Thoracic aorta (tissue), 2 donors: ENCODE data around the gene FLNC. TPM values are rescaled to one million over a fixed set of nuclear protein-coding genes. Genes with fewer than 3 reads are reported as not detected.
A peak's percentile ranks its signal among the peaks of the same experiment; 100 is the strongest.

ENCODE experiments used
- ATAC-seq: fragments of 150-250 bp; one replicate; pipeline ENCODE4 v1.8.0; 2017; ENCODE audit warnings: low read depth; ENCODE audit not compliant: insufficient number of reproducible peaks, low FRiP score
- DNase-seq: peaks from one replicate; pipeline ENCODE4 v3.0.0-alpha.2; 2020; ENCODE audit warnings: low spot score
- H3K27ac ChIP-seq, 2 donors: fragments of 200-600 bp; sonication (generic); 1 replicate in 1 of 2; 2 replicates in 1 of 2; pipeline ENCODE4 v1.5.1; 2016; ENCODE audit warnings: mild to moderate bottlenecking in 2 of 2, moderate library complexity in 2 of 2
- H3K27me3 ChIP-seq: fragments of 200-600 bp; sonication (generic); replicated peaks from 2 replicates; pipeline ENCODE4 v1.6.0; 2016; ENCODE audit warnings: mild to moderate bottlenecking; ENCODE audit not compliant: insufficient read depth
- H3K36me3 ChIP-seq: fragments of 200-600 bp; sonication (generic); one replicate; pipeline ENCODE4 v1.5.1; 2016
- H3K4me1 ChIP-seq, 2 donors: fragments of 200-600 bp; sonication (generic); 1 replicate in 1 of 2; 2 replicates in 1 of 2; pipeline versions ENCODE4 v1.5.1 to v1.6.0; 2016; ENCODE audit warnings: low read depth in 2 of 2, mild to moderate bottlenecking in 1 of 2; ENCODE audit not compliant: control insufficient read depth in 1 of 2
- H3K4me3 ChIP-seq: fragments of 200-600 bp; sonication (generic); 2 replicates; pipeline ENCODE4 v1.5.1; 2016; ENCODE audit warnings: mild to moderate bottlenecking
- H3K9me3 ChIP-seq: fragments of 200-600 bp; sonication (generic); 2 replicates; pipeline ENCODE4 v1.5.1; 2016
- total RNA-seq, 2 donors: library from RNA; depleted of rRNA; stranded (reverse); fragments of >200 nt; gene quantifications; one replicate each; pipeline versions ENCODE4 v1.1.0 to v1.2.3, GENCODE V29; 2016
- TF ChIP-seq, protein P1 (sequence below): fragments of 200-600 bp; sonication (generic); IDR thresholded peaks from one replicate; pipeline ENCODE4 v1.5.1; 2019; ENCODE audit warnings: antibody characterized with exemption

Gene FLNC
- total RNA-seq, 2 donors from 2014 or later: 157 to 273 TPM

DNA sequence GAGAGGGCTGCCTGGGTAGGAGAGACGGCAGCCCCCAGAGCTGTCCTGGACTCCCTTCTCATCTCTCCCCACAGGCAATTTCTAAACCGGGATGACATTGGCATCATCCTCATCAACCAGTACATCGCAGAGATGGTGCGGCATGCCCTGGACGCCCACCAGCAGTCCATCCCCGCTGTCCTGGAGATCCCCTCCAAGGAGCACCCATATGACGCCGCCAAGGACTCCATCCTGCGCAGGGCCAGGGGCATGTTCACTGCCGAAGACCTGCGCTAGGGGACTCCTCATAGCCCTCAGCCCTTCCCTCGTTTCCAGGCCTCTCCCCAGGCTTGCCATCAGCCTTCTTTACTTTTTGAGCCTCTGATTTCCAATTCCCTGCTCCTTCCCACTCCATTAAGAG is 35.1 kb downstream of the FLNC start:
- no peaks in the 10 kb centered on the region for H3K9me3 ChIP-seq
- H3K27ac ChIP-seq: no peak overlapping the region
- no peak for DNase-seq
- peaks cover 14 to 33% of the 10 kb centered on the region in 2 donors for H3K4me1 ChIP-seq
- no peak for ATAC-seq
- TF ChIP-seq, protein P1, sequence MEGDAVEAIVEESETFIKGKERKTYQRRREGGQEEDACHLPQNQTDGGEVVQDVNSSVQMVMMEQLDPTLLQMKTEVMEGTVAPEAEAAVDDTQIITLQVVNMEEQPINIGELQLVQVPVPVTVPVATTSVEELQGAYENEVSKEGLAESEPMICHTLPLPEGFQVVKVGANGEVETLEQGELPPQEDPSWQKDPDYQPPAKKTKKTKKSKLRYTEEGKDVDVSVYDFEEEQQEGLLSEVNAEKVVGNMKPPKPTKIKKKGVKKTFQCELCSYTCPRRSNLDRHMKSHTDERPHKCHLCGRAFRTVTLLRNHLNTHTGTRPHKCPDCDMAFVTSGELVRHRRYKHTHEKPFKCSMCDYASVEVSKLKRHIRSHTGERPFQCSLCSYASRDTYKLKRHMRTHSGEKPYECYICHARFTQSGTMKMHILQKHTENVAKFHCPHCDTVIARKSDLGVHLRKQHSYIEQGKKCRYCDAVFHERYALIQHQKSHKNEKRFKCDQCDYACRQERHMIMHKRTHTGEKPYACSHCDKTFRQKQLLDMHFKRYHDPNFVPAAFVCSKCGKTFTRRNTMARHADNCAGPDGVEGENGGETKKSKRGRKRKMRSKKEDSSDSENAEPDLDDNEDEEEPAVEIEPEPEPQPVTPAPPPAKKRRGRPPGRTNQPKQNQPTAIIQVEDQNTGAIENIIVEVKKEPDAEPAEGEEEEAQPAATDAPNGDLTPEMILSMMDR: no peak
- H3K27me3 ChIP-seq: no peaks in the 10 kb centered on the region
- H3K4me3 ChIP-seq: no peak overlapping the region
- peaks cover 9% of the 10 kb centered on the region for H3K36me3 ChIP-seq

DNA sequence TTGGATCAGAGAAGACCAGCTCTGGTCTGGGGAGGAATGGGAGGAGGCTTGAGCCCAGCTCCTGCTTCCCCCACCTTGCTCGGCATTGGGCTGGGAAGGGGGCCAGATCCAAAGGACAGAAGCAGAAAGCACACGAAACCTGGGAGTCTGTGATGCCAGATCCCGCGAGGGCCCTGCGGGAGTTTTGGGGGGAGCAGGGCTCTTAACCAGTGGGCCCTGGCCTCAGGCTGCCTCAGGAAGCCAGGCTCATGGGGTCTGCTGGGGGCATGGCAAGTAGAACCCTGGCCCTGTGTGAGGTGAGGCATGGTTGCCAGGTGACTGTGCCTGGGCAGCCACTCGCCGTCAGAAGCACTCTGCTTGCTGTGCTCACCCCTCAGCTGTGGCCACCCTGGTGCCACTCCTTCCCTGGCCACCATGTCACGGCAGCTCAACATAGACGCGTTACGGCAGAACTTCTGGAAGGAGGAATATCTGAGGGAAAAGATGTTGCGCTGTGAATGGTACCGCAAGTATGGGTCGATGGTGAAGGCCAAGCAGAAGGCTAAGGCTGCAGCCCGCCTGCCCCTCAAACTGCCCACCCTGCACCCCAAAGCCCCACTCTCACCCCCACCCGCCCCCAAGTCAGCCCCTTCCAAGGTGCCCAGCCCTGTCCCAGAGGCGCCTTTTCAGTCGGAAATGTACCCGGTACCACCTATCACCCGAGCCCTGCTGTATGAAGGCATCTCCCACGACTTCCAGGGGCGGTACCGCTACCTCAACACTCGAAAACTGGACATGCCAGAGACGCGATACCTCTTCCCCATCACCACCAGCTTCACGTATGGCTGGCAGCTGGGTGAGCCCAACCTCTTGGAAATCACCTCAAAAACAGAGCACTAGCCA is 36.0 kb downstream of the FLNC start:
- H3K4me1 ChIP-seq: peaks cover 14 to 33% of the 10 kb centered on the region in 2 donors
- TF ChIP-seq, protein P1: no peak
- ATAC-seq: no peak
- H3K36me3 ChIP-seq: peaks cover 9% of the 10 kb centered on the region
- H3K27me3 ChIP-seq: no peaks in the 10 kb centered on the region
- no peak overlapping the region for H3K27ac ChIP-seq
- no peak overlapping the region for H3K4me3 ChIP-seq
- no peaks in the 10 kb centered on the region for H3K9me3 ChIP-seq
- no peak for DNase-seq

DNA sequence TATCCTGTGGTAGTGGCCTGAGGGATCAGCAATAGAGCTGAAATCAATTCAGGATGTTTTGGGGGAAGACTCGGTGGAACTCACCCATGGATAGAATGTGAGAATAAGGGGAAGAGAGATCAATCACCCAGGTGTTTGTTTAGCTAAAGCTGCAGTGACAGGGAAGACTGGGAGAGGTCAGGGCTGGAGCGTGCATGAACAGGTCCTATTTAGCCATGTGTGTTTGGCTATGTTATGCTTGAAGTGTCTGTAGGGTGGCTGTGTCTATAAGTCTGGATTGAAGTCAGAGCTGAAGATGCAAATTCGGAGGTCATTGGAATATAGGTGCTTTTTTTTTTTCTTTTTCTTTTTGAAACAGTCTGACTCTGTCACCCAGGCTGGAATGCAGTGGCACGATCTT is 37.0 kb downstream of the FLNC start:
- H3K27me3 ChIP-seq: no peaks in the 10 kb centered on the region
- H3K27ac ChIP-seq: no peak overlapping the region
- DNase-seq: no peak
- peaks cover 9% of the 10 kb centered on the region for H3K36me3 ChIP-seq
- peaks cover 14 to 30% of the 10 kb centered on the region in 2 donors for H3K4me1 ChIP-seq
- H3K9me3 ChIP-seq: no peaks in the 10 kb centered on the region
- ATAC-seq: no peak
- H3K4me3 ChIP-seq: no peak overlapping the region
- TF ChIP-seq, protein P1: no peak

DNA sequence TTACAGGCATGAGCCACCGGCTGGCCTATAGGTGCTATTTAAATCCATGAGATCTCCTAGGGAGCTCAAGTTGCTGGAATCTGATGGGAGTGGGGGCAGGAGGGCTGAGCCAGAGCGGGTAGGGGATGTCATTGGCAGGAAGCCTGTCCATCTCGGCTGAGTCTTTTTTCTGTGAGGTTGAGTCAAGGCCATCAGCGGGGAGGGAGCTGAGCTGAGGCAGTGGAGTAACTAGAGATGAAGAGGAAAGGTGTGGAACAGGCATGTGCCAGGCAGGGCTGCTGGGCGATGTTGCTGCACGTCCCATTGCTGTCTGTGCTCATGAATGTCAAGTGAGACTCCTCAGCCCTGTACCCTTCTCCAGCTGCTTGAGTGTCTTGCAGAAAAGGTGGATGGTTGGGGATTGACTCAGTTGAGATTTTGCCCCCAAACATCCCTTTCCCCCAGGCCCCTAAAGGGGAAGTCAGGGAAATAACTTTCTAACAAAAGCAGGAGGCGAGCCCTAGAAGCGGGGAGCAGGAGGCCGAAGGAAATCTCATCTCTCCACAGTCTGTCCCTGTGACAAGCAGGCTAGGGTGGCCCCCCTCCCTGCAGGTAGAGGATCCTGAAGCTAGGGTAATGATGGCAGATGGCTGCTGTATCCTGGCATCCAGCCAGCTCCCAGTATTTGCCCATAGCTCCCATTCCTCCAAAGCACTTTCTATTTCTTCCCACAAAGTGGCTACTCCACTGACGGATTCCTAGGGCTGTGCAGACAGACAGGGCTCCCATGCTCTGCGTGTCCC is 37.8 kb downstream of the FLNC start:
- Histone ChIP-seq H3K9me3 (no peaks in the 10 kb centered on the region), H3K4me1 (peaks cover 14 to 29% of the 10 kb centered on the region in 2 donors), H3K27me3 (no peaks in the 10 kb centered on the region), H3K4me3 (no peak overlapping the region), H3K36me3 (peaks cover 9% of the 10 kb centered on the region), H3K27ac (no peak overlapping the region)
- TF ChIP-seq, protein P1: no peak
- DNase-seq (no peak), ATAC-seq (no peak)

DNA sequence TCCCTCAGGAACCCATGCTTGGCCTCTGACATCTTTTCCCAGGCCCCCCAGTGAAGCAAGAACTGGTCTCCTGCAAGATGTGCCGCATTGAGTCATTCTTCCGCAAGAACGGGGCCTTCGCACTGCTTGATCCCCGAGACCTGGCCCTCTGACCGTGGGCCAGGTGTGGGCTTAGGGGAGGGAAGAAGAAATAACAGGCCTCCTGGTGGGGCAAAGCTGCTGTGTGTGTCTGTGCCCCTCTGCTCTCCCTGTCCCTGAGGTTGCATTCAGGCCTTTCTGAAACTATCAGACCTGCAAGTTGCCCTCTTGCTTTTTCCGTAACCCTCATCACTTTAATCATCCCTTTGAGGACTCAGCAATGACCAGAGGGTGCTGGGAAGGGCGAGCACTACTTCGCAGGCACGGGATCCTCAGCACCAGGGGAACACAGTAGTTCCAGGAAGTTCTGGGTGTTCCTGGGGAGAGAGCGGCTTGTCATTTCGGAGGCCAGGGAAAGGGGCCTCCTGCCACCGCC is 38.5 kb downstream of the FLNC start:
- H3K4me1 ChIP-seq: peaks cover 10 to 23% of the 10 kb centered on the region in 2 donors
- DNase-seq (no peak), ATAC-seq (no peak)
- H3K36me3 ChIP-seq: peaks cover 9% of the 10 kb centered on the region
- no peak overlapping the region for H3K27ac ChIP-seq
- no peaks in the 10 kb centered on the region for H3K27me3 ChIP-seq
- no peaks in the 10 kb centered on the region for H3K9me3 ChIP-seq
- TF ChIP-seq, protein P1: no peak
- H3K4me3 ChIP-seq: peak overlapping the region; percentile 79
